Activated CD8-positive, alpha-beta memory T cell treated with anti-CD3 and anti-CD28 coated beads for 24 hours (primary cell): ENCODE results near the gene COMMD2.

ENCODE experiments used
- DNase-seq: peaks from one replicate; pipeline ENCODE4 v3.0.0-alpha.2; 2020

Gene COMMD2

GRCh38 chr3:149752051-149752787, at the start of gene COMMD2:
TSS of gene COMMD2 (minus strand) at chr3:149752489. CDS start at chr3:149752444, 45 bp downstream.
- DNase-seq, result peak; percentile 88

GRCh38 chr3:149801639-149802038, 49.4 kb upstream of the COMMD2 start:
- no peak for DNase-seq

- DNase-seq, result no peak
Observed at GRCh38 chr3:149801195-149801594, 48.9 kb upstream of the COMMD2 start.

GRCh38 chr3:149800693-149801092, 48.4 kb upstream of the COMMD2 start:
- no peak for DNase-seq

GRCh38 chr3:149796026-149796425, 43.7 kb upstream of the COMMD2 start:
- DNase-seq, result no peak

- no peak for DNase-seq
Observed at GRCh38 chr3:149792452-149793270, 40.4 kb upstream of the COMMD2 start, which contains the start of gene ANKUB1. TSS of gene ANKUB1 (minus strand) at chr3:149792554. CDS start at chr3:149792366, 188 bp downstream.

- DNase-seq, result no peak
Observed at GRCh38 chr3:149790698-149791097, 38.4 kb upstream of the COMMD2 start.

GRCh38 chr3:149790268-149790667, 38.0 kb upstream of the COMMD2 start:
- DNase-seq, result no peak

- DNase-seq, result no peak
Observed at GRCh38 chr3:149784064-149784704, 31.9 kb upstream of the COMMD2 start.

- no peak for DNase-seq
Observed at GRCh38 chr3:149783576-149783975, 31.3 kb upstream of the COMMD2 start.

- DNase-seq, result no peak
Observed at GRCh38 chr3:149781741-149782140, 29.5 kb upstream of the COMMD2 start.

- DNase-seq, result no peak
Observed at GRCh38 chr3:149781211-149781610, 28.9 kb upstream of the COMMD2 start.

- no peak for DNase-seq
Observed at GRCh38 chr3:149777414-149778214, 25.3 kb upstream of the COMMD2 start.

GRCh38 chr3:149776170-149776569, 23.9 kb upstream of the COMMD2 start:
- no peak for DNase-seq

- no peak for DNase-seq
Observed at GRCh38 chr3:149772861-149773260, 20.6 kb upstream of the COMMD2 start.

GRCh38 chr3:149771652-149772271, 19.5 kb upstream of the COMMD2 start:
- DNase-seq, result no peak

- DNase-seq, result no peak
Observed at GRCh38 chr3:149770246-149770645, 18.0 kb upstream of the COMMD2 start.

GRCh38 chr3:149768704-149769103, 16.4 kb upstream of the COMMD2 start:
- no peak for DNase-seq

- DNase-seq, result no peak
Observed at GRCh38 chr3:149767720-149768119, 15.4 kb upstream of the COMMD2 start.

GRCh38 chr3:149765762-149766334, 13.6 kb upstream of the COMMD2 start:
- no peak for DNase-seq

GRCh38 chr3:149764302-149764701, 12.0 kb upstream of the COMMD2 start:
- no peak for DNase-seq
